GM19467 (cell line): ENCODE data around the gene OTOG.

Experiments
- ATAC-seq: cut with Tn5 transposase; IDR thresholded peaks from one replicate; pipeline ENCODE4 v1.9.1; 2021; ENCODE audit warnings: mild to moderate bottlenecking, moderate library complexity; ENCODE audit not compliant: unreplicated experiment

The OTOG gene

GRCh38 chr11:17602105-17603001, 55.3 kb downstream of the OTOG start:
- ATAC-seq = no peak

GRCh38 chr11:17603056-17603825, 56.2 kb downstream of the OTOG start:
- ATAC-seq = no peak

DNA sequence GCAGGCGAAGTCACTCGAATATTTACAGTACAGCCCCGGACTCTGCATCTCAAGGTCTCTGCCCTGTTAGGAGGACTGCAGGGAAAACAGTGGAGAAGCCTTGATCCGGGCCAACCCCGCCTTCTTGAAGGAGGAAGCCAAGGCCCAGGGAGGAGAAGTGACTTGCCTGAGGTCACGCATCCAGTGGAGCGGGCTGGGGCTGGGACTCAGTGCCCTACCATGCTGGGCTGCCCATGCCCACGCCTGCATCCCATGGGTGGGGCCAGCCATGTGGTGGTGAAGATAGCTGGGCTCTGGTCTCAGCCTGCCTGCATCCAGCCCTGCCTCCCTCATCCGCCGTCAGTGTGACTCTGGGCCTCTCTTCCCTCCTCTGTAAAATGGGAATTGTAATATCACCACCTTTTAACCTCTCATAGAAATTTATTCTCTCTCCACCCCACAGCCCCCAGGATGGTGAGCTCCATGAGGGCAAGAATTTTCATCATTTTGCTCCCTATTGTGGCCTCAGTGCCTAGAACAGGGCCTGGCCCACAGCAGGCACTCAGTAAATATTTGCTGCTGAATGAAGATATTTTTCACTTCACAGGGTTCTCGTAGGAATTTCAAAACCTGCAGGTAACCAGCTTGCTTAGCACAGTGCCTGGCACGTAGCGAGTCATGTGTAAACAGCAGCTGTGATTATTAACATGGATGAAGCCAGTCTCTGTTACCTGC, 57.3 kb downstream of the OTOG start:
- no peak for ATAC-seq

- ATAC-seq = no peak
Observed at GRCh38 chr11:17604915-17605233, 57.8 kb downstream of the OTOG start.

GRCh38 chr11:17605651-17606122, 58.6 kb downstream of the OTOG start:
- ATAC-seq = no peak

GRCh38 chr11:17606233-17607082, 59.4 kb downstream of the OTOG start:
- ATAC-seq = no peak

- no peak for ATAC-seq
Observed at GRCh38 chr11:17607083-17607429, 60.0 kb downstream of the OTOG start.

DNA sequence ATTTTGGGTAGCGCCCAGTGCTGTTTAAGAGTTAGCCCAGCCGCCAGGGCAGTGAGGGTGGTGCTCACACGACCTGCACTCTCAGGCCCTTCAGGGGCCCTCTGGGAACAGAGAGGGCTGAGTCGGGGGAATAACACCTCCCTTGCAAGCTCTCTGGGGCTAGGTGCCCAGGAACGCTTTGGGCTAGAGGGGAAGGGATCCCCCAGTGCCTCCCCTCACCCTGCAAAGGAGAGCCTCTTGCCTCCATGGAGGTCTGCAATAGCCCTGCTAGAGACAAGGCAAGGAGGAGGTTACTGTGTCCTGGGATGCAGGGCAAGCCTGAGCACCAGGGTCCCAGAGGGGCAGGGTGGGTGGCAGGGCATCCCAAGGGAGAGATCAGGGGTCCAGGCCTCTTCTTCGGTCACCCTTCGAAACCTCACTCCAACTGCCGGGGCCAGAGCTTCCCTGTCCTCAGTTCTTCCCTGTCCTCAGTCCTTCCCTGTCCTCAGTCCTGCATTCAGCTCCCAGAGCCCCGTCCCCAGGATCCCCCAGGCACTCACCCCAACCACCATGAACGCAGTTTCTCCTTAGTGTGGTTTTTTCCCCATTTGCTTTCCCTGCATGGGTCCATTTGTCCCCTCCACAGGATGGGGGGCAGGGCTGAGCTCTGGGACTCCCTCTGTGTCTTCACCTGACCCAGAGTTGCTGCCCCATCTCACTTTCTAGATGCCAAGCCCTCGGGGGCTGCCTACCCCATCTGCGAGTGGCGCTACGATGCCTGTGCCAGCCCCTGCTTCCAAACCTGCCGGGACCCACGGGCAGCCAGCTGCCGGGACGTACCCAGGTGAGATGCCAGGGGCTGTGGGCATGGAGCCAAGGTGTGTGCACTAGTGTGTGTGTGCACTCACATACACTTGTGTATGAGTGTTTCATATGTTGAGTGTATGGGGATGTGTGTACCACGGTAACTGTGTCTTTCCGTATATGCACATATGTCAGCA, 60.8 kb downstream of the OTOG start:
- ATAC-seq = no peak

GRCh38 chr11:17608821-17609220, 61.8 kb downstream of the OTOG start:
- ATAC-seq = no peak

DNA sequence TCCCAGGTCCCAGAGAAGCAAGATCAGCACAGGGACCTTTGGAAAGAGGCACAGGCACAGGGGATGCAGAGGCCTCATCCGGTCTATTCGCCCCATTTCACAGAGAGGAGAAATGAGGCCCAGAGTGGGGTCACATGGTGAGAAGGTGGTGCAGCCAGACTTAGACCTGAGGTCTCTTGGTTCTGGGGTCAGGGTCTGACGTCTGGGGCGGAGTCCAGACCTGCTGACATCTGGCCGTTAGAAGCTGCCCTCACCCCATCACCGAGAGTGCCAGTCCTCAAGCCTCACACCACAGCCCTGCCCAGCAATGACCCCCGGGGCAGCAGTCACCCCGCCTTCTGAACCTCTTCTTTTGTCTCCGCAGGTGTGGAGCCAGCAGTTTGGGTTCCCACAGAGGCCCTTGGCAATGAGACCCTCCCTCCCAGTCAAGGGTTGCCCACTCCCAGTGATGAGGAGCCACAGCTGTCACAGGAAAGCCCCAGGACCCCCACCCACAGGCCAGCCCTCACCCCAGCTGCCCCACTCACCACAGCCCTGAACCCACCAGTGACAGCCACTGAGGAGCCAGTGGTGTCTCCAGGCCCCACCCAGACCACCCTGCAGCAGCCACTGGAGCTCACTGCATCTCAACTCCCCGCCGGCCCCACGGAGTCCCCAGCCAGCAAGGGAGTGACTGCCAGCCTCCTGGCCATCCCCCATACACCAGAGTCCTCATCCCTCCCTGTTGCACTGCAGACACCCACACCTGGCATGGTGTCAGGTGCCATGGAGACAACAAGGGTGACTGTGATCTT, 62.4 kb downstream of the OTOG start:
- no peak for ATAC-seq

DNA sequence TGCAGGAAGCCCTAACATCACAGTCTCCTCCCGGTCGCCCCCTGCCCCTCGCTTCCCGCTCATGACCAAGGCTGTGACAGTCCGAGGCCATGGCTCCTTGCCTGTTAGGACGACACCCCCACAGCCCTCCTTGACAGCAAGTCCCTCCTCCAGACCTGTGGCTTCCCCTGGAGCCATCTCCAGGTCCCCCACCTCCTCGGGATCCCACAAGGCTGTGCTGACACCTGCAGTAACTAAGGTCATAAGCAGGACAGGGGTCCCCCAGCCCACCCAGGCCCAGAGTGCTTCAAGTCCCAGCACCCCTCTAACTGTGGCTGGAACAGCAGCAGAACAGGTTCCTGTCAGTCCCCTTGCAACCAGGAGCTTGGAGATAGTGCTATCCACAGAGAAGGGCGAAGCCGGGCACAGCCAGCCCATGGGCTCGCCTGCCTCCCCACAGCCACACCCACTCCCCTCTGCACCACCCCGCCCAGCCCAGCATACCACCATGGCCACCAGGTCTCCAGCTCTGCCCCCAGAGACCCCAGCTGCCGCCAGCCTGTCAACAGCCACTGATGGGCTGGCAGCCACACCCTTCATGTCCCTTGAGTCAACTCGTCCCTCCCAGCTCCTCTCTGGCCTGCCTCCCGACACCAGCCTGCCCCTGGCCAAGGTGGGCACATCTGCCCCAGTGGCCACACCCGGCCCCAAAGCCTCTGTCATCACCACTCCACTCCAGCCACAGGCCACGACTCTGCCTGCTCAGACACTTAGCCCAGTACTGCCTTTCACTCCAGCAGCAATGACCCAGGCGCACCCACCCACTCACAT, 63.2 kb downstream of the OTOG start:
- no peak for ATAC-seq

- no peak for ATAC-seq
Observed at GRCh38 chr11:17611049-17611448, 64.0 kb downstream of the OTOG start.

DNA sequence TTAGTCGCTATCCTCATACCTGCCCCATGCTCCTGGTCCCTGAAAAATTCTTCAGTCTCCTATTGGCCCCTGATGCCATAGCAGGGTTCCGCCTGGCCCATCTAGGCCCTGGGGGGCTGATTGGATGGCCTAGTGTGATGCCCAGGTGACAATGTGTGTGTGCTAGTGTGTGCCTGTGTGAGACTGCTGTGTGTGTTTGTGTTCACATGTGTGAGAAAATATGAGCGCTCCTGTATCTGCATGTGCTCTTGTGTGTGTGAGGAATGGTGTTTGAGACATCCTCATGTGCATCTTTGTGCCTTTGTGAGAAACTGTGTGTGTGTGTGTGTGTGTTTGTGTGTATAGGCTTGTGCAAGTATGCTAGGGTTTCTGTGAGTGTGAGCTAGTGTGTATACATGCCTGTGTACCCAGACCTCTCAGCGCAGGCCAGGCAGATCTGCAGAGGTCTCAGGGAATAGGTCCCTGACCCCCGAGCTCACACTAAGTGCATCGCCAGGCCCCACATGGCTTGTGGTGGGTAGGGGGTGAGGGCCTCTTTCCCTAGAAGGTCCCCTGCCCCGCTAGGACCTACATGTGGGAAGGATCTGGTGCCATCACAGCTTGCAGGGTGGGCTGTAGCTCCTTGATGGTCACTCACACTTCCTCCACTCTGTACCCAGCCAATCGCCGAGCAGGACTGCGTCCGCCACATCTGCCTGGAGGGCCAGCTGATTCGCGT, 64.6 kb downstream of the OTOG start:
- no peak for ATAC-seq

GRCh38 chr11:17612221-17613188, 65.4 kb downstream of the OTOG start:
- no peak for ATAC-seq

GRCh38 chr11:17613428-17613962, 66.4 kb downstream of the OTOG start:
- ATAC-seq = no peak

DNA sequence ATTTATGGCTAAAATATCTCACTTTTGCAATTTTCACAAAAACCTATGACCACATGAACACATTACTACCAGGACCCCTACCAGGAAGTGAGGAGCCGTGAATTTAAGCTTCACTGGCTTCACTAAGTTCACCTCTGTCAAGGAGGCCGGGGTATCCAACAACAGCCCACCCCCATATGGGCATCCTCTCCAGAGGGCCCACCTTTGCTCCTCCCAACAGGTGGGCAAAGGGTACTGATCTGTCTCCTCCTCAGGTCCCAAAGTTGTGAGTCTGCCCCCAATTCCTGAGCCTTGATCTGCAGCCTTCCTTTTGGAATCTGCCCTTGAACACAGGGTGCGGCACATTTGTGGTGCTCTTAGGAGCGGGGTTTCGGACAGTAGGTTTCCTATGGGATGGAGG, 66.9 kb downstream of the OTOG start:
- ATAC-seq = no peak
